ENCODE data around the gene TAX1BP3. TPM values are rescaled to one million over a fixed set of nuclear protein-coding genes. Genes with fewer than 3 reads are reported as not detected.

TAX1BP3 gene
- total and polyA plus RNA-seq, 12 donors = 32.1 to 311 (median 158) TPM

GRCh38 chr17:3621146-3621720 is 47.1 kb downstream of the TAX1BP3 start:
- DNase-seq = no peak
- intact Hi-C loops (cut with DNase I) = no loop called here
- H3K36me3 ChIP-seq (replicated peaks in 1 of 2) = peaks cover 0 to 75% of the 10 kb centered on the region in 2 donors
- H3K4me3 ChIP-seq = no peak overlapping the region
- no peaks in the 10 kb centered on the region for H3K4me1 ChIP-seq (replicated peaks in 1 of 2)
- no peaks in the 10 kb centered on the region for H3K9me3 ChIP-seq (replicated peaks in 1 of 3)
- WGBS, 4 donors = 94 to 95% (median 95%) methylated on average over 8 of the region's 8 CpGs
- TF ChIP-seq POLR2A (IDR thresholded peaks at IDR 0.05) (no peak), CTCF (IDR thresholded peaks at IDR 0.05) (no peak)
- H3K27ac ChIP-seq = no peak overlapping the region
- no peaks in the 10 kb centered on the region for H3K27me3 ChIP-seq

GRCh38 chr17:3615160-3615870 is 53.1 kb downstream of the TAX1BP3 start:
- Histone ChIP-seq H3K27ac (no peak overlapping the region), H3K4me3 (no peak overlapping the region), H3K9me3 (replicated peaks in 1 of 3) (no peaks in the 10 kb centered on the region), H3K4me1 (replicated peaks in 1 of 2) (no peaks in the 10 kb centered on the region), H3K36me3 (replicated peaks in 1 of 2) (peaks cover 0 to 71% of the 10 kb centered on the region in 2 donors), H3K27me3 (no peaks in the 10 kb centered on the region)
- intact Hi-C loops (cut with DNase I) = no loop called here
- DNase-seq = no peak
- WGBS, 4 donors = 93 to 98% (median 96%) methylated on average over 16 to 18 of the region's 18 CpGs
- TF ChIP-seq CTCF (IDR thresholded peaks at IDR 0.05) (no peak), POLR2A (IDR thresholded peaks at IDR 0.05) (no peak)

GRCh38 chr17:3613124-3613523 is 55.3 kb downstream of the TAX1BP3 start:
- intact Hi-C loops (cut with DNase I) = no loop called here
- no peak for TF ChIP-seq CTCF (IDR thresholded peaks at IDR 0.05)
- no peak for TF ChIP-seq POLR2A (IDR thresholded peaks at IDR 0.05)
- no peak for DNase-seq
- no peaks in the 10 kb centered on the region for H3K9me3 ChIP-seq (replicated peaks in 1 of 3)
- no peak overlapping the region for H3K27ac ChIP-seq
- no peaks in the 10 kb centered on the region for H3K27me3 ChIP-seq
- H3K4me1 ChIP-seq (replicated peaks in 1 of 2) = no peaks in the 10 kb centered on the region
- 91 to 96% (median 94%) methylated on average over 6 of the region's 6 CpGs for WGBS, 4 donors
- H3K36me3 ChIP-seq (replicated peaks in 1 of 2) = peaks cover 0 to 67% of the 10 kb centered on the region in 2 donors
- H3K4me3 ChIP-seq = no peak overlapping the region

Other genes with a start within 250 kb of the TAX1BP3 start
- gene OR1E2, start 234.7 kb downstream of the TAX1BP3 start, total RNA-seq = not detected
- not detected for gene OR1E2, start 234.7 kb downstream of the TAX1BP3 start, polyA plus RNA-seq
- 1 to 10 TPM in 4 of 9 donors, under 1 TPM in 1, not detected in 4; 0.17 to 3.8 (median 1.4) TPM for gene SPATA22, start 196.8 kb downstream of the TAX1BP3 start, total RNA-seq
- under 1 TPM; 0.13 to 0.88 (median 0.54) TPM for gene SPATA22, start 196.8 kb downstream of the TAX1BP3 start, polyA plus RNA-seq
- gene ASPA, start 192.6 kb downstream of the TAX1BP3 start, total RNA-seq = 10 to 100 TPM in 1 of 9 donors, 1 to 10 TPM in 8; 1.3 to 10.1 (median 2.9) TPM
- 1 to 10 TPM; 2.6 to 5.7 (median 5.5) TPM for gene ASPA, start 192.6 kb downstream of the TAX1BP3 start, polyA plus RNA-seq
- 1 to 10 TPM in 2 of 9 donors, under 1 TPM in 7; 0.14 to 1.4 (median 0.46) TPM for gene TRPV3, start 110.8 kb downstream of the TAX1BP3 start, total RNA-seq
- gene TRPV3, start 110.8 kb downstream of the TAX1BP3 start, polyA plus RNA-seq = 1 to 10 TPM in 1 of 3 donors, under 1 TPM in 2; 0.34 to 1.1 (median 0.37) TPM
- gene TRPV1, start 59.2 kb downstream of the TAX1BP3 start, total RNA-seq = 1 to 10 TPM; 1.6 to 5.5 (median 3.1) TPM
- 10 to 100 TPM in 1 of 3 donors, 1 to 10 TPM in 2; 1.5 to 10.9 (median 5.9) TPM for gene TRPV1, start 59.2 kb downstream of the TAX1BP3 start, polyA plus RNA-seq
- gene SHPK, start 32.3 kb downstream of the TAX1BP3 start, total RNA-seq = 10 to 100 TPM; 12.0 to 27.4 (median 19.9) TPM
- 10 to 100 TPM in 1 of 3 donors, 1 to 10 TPM in 2; 8.8 to 13.3 (median 9.1) TPM for gene SHPK, start 32.3 kb downstream of the TAX1BP3 start, polyA plus RNA-seq
- 10 to 100 TPM; 17.5 to 74.8 (median 39.8) TPM for gene CTNS, start 31.8 kb downstream of the TAX1BP3 start, total RNA-seq
- 10 to 100 TPM; 11.5 to 15.7 (median 13.8) TPM for gene CTNS, start 31.8 kb downstream of the TAX1BP3 start, polyA plus RNA-seq
- gene EMC6, start 234 bp upstream of the TAX1BP3 start, total RNA-seq = 10 to 100 TPM in 7 of 9 donors, 1 to 10 TPM in 2; 6.1 to 73.8 (median 37.1) TPM
- 10 to 100 TPM; 44.2 to 89.4 (median 47.7) TPM for gene EMC6, start 234 bp upstream of the TAX1BP3 start, polyA plus RNA-seq
- 1 to 10 TPM in 5 of 9 donors, under 1 TPM in 4; 0.25 to 2.8 (median 1.1) TPM for gene P2RX5, start 27.6 kb upstream of the TAX1BP3 start, total RNA-seq
- 1 to 10 TPM in 1 of 3 donors, under 1 TPM in 2; 0.59 to 2.0 (median 0.88) TPM for gene P2RX5, start 27.6 kb upstream of the TAX1BP3 start, polyA plus RNA-seq
- 1 to 10 TPM in 2 of 9 donors, under 1 TPM in 7; 0.14 to 1.4 (median 0.48) TPM for gene HASPIN, start 55.3 kb upstream of the TAX1BP3 start, total RNA-seq
- gene HASPIN, start 55.3 kb upstream of the TAX1BP3 start, polyA plus RNA-seq = under 1 TPM; 0.07 to 0.48 (median 0.08) TPM
- 10 to 100 TPM in 8 of 9 donors, 1 to 10 TPM in 1; 4.9 to 85.4 (median 23.4) TPM for gene ITGAE, start 132.6 kb upstream of the TAX1BP3 start, total RNA-seq
- gene ITGAE, start 132.6 kb upstream of the TAX1BP3 start, polyA plus RNA-seq = 10 to 100 TPM; 46.7 to 85.3 (median 48.2) TPM
- 10 to 100 TPM; 11.0 to 30.4 (median 23.3) TPM for gene NCBP3, start 177.7 kb upstream of the TAX1BP3 start, total RNA-seq
- 10 to 100 TPM; 21.9 to 36.6 (median 22.8) TPM for gene NCBP3, start 177.7 kb upstream of the TAX1BP3 start, polyA plus RNA-seq
- 10 to 100 TPM in 7 of 9 donors, 1 to 10 TPM in 2; 6.0 to 17.9 (median 11.0) TPM for gene CAMKK1, start 224.5 kb upstream of the TAX1BP3 start, total RNA-seq
- gene CAMKK1, start 224.5 kb upstream of the TAX1BP3 start, polyA plus RNA-seq = 10 to 100 TPM in 2 of 3 donors, 1 to 10 TPM in 1; 6.9 to 28.2 (median 10.6) TPM
- 1 to 10 TPM in 5 of 9 donors, under 1 TPM in 4; 0.42 to 2.1 (median 1.0) TPM for gene P2RX1, start 247.9 kb upstream of the TAX1BP3 start, total RNA-seq
- gene P2RX1, start 247.9 kb upstream of the TAX1BP3 start, polyA plus RNA-seq = 1 to 10 TPM in 2 of 3 donors, under 1 TPM in 1; 0.59 to 8.6 (median 3.3) TPM

All from adrenal gland (tissue), 12 donors.